ENCODE results near the gene GPR132. TPM values are rescaled to one million over a fixed set of nuclear protein-coding genes. Genes with fewer than 3 reads are reported as not detected.

Gene GPR132
- polyA plus RNA-seq, 5 donors, result 0.99 to 1.9 (median 1.2) TPM

GRCh38 chr14:105020815-105021655, 44.2 kb downstream of the GPR132 start, which contains the start of gene CDCA4:
TSS of gene CDCA4 (minus strand) at chr14:105021083. CDS start at chr14:105011929, 9,154 bp downstream.
- DNase-seq, result peak; percentile 97 to 98

GRCh38 chr14:105019861-105020814, 45.1 kb downstream of the GPR132 start:
- peak; percentile 35 to 44 for DNase-seq

- no peak for DNase-seq
Measured at GRCh38 chr14:105018414-105018813, 46.8 kb downstream of the GPR132 start.

GRCh38 chr14:105015905-105016304, 49.3 kb downstream of the GPR132 start:
- DNase-seq, result no peak

GRCh38 chr14:105015242-105015641, 50.0 kb downstream of the GPR132 start:
- no peak for DNase-seq

DNA sequence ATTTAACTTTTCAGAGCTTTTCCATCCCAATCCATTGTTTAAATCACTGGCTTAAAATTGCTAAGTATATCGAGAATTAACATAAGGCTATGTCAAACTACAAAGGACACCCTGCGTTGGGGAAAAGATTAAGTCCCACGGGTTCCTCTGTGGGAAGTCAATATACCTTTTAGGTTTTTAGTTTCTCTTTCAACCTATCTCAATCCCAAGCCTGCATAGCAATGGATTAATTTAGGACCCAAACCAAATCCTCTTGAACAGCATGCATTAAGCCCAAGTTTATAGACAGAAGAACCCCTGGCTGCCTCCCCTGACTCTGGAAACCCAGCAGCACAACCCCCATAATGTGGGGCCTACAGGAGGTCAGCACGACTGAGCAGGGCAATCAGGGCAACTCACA, 50.6 kb downstream of the GPR132 start:
- DNase-seq, result no peak

DNA sequence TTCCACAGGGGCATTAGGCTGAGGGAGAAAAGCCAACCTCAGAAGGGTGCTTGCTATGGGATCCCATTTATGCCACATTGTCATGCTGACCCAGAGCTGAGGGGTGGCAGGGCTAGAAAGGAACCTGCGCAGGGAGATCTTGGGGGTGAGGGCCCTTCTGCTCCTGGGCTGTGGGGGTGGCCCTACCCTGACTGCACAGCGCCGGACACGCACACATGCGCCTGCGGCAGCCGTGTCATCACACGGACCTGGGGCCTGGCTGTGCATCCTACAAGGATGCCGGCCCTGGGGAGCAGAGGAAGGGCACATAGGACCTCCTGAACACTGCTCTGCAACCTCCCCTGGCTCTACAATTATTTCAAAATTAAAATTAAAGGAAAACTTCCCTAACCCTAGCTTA, 51.2 kb downstream of the GPR132 start:
- no peak for DNase-seq

DNA sequence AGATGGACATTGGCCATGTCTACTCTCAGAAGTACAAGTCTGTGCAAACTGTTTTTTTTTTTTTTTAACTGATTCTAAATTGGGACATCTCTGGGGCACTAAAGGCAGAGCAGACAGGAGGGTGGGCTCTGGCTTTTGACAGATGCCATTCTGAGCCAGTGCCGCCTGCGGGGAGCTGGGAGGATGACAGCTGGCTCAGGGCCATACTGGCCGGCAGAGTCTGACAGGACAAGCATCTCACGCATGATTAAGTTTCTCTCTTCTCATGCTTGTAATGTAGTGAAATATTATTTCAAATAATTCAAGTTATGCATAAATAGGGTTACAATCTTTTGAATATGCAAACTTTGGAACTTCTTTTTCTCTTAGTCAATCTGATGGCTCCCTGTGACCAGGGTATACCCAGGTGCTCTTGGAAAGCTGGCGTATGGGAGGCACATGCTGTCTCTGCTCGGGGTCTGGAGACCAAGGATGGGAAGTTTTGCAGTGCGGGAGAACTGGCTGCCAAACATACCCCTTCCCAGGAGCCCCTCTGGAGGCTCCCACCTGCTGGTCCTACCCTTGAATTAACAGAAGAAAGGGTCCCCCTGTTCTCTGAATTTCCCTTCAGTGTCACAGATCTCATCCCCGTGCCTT, 52.0 kb downstream of the GPR132 start:
- DNase-seq, result no peak

- DNase-seq, result no peak
Measured at GRCh38 chr14:105012171-105012985, 52.9 kb downstream of the GPR132 start.

GRCh38 chr14:105011312-105011990, 53.8 kb downstream of the GPR132 start:
- DNase-seq, result no peak

DNA sequence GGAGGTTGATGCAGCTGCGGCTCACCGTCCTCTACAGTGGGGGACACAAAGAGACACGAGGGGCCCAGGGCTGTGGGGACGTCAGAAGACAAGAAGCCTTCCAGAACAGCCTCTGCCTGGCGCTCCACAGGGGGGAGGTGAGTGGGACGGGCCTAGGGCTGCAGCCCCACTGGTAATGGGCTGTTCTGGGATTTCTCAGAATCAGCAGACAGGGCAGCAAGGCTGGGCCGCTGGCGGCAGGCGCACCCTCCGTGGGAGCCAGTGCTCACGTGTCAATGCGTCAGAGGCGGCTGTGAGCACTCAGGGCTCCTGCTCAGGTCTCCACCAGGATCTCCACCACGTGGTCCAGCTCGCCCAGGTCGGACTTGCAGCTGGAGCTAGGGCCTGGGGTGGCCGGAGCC, 54.3 kb downstream of the GPR132 start:
- no peak for DNase-seq

GRCh38 chr14:105010106-105010505, 55.1 kb downstream of the GPR132 start:
- DNase-seq, result no peak

DNA sequence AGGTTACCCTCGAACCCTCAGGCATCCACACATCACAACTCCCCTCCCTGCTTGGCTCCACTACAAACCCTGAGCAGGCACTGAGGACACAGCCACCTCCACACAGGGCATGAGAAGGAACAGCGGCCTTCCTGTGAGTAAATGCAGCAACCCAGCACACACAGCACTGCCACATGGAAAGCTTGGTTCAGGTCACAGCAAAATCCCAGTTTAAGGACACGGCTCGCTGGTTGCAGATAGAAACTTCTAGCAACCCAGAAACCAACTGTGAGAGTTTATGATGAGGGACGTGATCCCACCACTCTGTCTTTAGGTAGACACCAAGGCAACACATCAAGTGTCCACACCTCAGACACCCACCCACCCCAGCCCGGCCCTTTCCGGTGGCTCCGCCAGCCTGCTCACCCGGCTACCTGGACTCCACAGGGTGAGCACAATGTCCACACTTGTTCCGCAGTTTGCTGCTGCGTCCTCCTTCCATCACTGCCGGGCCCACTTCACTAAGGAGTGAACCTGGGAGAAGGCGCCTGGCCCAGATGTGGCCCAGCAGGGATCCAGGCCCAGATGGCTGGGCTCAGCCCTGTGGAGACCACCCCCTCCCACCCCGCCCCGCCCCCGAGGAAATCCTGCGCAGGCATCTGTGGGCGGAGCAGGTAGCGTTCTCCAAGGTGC, 57.5 kb downstream of the GPR132 start:
- no peak for DNase-seq

DNA sequence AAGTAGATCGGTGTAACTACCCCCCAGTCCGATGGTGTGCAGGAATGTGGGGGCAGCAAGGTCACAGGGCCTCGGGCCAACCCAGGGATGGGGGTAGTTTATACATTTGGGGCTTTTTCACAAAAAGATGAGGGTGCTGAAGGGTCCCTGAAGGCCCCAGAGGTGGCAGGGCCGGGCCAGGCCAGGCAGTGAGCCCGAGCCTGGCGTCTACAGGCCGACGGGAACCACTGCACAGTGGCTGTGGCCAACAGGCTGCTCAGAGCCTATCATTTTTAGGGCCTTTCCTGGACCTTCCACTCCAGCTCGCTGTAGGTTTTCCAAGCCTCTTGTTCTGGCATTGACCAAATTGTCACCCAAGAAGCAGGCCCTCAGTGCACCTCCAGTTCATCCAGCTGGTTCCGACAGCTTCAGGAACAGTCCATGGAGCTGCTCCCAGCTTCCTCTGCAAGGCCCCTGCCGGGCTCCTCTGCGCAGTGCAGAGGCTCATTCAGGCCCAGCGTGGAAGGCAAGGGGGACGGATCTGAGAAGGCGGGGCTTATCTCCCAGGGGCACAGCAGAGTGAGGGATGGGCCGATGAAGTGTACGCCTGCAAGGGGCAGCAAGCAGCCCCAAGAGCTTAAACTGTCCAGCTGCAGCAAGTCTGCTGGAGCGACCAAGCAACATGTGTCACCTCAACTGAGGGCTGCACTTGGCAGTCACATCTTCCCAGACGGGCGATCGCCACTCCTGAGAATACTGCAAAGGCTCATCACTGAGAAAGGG, 58.2 kb downstream of the GPR132 start:
- DNase-seq, result no peak

DNA sequence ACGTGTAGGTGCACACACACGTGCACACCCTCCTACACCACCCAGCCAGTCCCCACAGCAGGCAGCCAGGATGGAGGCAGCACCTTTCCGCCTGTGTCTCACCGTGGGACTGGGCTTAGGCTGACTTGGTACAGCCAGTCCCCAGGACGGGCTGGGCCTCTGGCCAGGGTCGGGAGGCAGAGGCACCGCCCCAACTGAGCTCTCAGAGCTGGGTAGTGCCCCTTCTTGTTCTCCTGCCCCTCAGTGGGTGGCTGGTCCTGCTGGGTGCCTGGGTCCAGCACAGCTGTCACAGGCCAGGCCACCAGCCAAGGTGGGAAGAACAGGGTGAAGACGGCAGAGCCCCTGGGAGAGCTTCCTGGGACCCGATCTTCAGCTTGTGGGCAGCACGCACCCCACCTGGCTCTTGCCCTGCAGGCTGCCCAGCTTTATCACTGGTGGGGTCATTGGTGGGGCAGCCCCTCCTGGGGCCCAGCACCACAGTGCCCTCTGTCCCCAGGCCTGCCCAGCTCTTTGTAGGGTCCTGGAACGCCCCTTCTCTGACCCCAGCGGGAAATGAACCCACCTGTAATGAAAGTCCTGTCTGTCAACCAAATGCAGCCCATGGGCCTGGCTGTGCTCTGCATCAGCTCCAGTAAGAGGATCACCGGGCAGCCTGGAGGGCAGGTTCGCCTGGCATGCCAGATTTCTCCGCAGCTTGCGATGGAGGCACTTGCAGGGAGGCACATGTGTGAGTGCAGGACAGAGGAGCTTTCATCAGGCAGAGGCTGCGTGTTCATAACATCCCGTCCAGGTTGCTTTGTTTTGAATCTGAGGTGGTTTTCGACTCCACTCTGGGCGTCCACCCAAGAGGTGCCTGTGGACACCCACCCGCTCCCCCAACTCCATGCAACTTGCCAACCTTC, 59.0 kb downstream of the GPR132 start:
- DNase-seq, result no peak

DNA sequence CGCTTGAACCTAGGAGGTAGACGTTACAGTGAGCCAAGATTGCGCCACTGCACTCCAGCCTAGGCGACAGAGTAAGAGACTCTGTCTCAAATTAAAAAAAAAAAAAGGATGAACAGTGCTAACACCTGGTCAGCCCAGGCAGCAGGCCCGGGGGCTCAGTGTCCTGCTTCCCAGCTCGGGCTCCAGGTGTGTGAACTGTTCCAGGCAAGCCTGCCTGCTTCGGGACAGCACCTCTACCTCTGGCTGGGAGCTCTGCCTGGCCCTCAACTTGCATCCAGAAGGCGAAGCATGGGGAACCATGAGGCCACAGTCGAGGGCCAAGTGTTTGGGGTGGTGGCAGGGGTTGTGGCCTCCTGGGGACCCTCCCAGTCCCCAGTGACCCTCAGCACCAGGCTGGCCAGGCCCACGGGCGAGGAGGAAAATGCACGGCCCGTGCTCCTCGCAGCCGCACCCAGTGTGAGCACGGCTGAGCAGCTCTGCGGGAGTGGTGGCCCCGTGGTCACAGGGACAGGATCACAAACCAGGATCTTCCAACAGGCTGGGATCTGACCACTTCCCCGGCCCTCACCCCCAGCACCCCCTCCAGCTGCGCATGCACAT, 59.8 kb downstream of the GPR132 start:
- DNase-seq, result no peak
